ENCODE measurements around the gene AGAP1. TPM values are rescaled to one million over a fixed set of nuclear protein-coding genes. Genes with fewer than 3 reads are reported as not detected.
"Not testable (repeated sequence)": the region's sequence is repeated elsewhere in the genome, so short reads cannot be mapped to it uniquely, and the experiment has no call there.

The AGAP1 gene
- total RNA-seq, 2 experiments from 2014 or later: not detected

DNA sequence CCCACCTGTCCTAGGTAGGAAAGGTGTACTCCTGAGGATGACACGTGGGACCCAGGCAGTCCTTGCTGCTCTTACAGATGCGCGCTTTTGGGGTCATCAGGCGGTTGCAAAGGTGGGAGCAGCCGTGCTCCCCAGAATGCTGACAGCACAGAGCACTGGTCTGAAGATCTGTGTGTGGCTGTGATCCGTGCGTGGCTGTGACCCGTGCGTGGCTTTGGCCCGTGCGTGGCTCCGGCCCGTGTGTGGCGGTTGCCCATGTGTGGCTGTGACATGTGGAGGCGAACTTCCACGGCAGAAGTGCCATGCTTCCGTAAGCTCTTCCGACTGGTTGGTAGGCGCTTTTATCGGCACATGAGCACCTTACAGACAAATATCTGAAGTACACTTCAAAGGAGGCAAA is 270.0 kb downstream of the AGAP1 start:
- intact Hi-C loops (cut with micrococcal nuclease; ENCODE audit: unreplicated experiment): no loop called here
- CTCF ChIA-PET (ENCODE audit: unreplicated experiment): no interaction called here
- no TSS peak for BruUV-seq (replicated peaks)

GRCh38 chr2:235764478-235764877 is 270.6 kb downstream of the AGAP1 start:
- POLR2A ChIA-PET; intact Hi-C loops (cut with micrococcal nuclease; ENCODE audit: unreplicated experiment): not testable (repeated sequence)

More for the DNA sequence above, 270.0 kb downstream of the AGAP1 start:
- TF ChIP-seq EZH2phosphoT487 (IDR thresholded peaks at IDR 0.05; ENCODE audit: borderline replicate concordance, low read depth, low read length) (no peak), CTCF (conservative IDR thresholded peaks at IDR 0.05; ENCODE audit: low read length) (no peak)
- Histone ChIP-seq H4K20me1 (ENCODE audit: insufficient read depth, low read length) (no peaks in the 10 kb centered on the region), H3K9me3 (ENCODE audit: low read length) (no peaks in the 10 kb centered on the region), H3K4me1 (ENCODE audit: insufficient read depth, low read length, poor library complexity, severe bottlenecking) (no peaks in the 10 kb centered on the region), H3K36me3 (ENCODE audit: insufficient read depth, low read length) (no peaks in the 10 kb centered on the region), H3K4me2 (ENCODE audit: low read length) (no peak overlapping the region), H3K27ac (ENCODE audit: low read depth, low read length, poor library complexity, severe bottlenecking) (no peak overlapping the region), H3K4me3 (ENCODE audit: low read depth, low read length, poor library complexity, severe bottlenecking) (no peak overlapping the region), H2AFZ (ENCODE audit: low read length) (no peak overlapping the region), H3K9me2 (ENCODE audit: insufficient read depth, low read length) (no peaks in the 10 kb centered on the region), H3K79me2 (ENCODE audit: insufficient read depth, low read depth, low read length) (no peaks in the 10 kb centered on the region)
- DNase-seq (ENCODE audit: low spot score): no peak
- POLR2A ChIA-PET: no interaction called here

GRCh38 chr2:235765181-235765820 is 271.5 kb downstream of the AGAP1 start:
- intact Hi-C loops (cut with micrococcal nuclease; ENCODE audit: unreplicated experiment): no loop called here
- CTCF ChIA-PET (ENCODE audit: unreplicated experiment): no interaction called here

More at GRCh38 chr2:235764478-235764877, 270.6 kb downstream of the AGAP1 start:
- H3K4me2 ChIP-seq (ENCODE audit: low read length); H3K79me2 ChIP-seq (ENCODE audit: insufficient read depth, low read depth, low read length); BruUV-seq (replicated peaks); H3K4me3 ChIP-seq (ENCODE audit: low read depth, low read length, poor library complexity, severe bottlenecking); H4K20me1 ChIP-seq (ENCODE audit: insufficient read depth, low read length); H3K4me1 ChIP-seq (ENCODE audit: insufficient read depth, low read length, poor library complexity, severe bottlenecking); H3K9me2 ChIP-seq (ENCODE audit: insufficient read depth, low read length); H2AFZ ChIP-seq (ENCODE audit: low read length); DNase-seq (ENCODE audit: low spot score); H3K9me3 ChIP-seq (ENCODE audit: low read length); H3K36me3 ChIP-seq (ENCODE audit: insufficient read depth, low read length); CTCF ChIA-PET (ENCODE audit: unreplicated experiment); H3K27ac ChIP-seq (ENCODE audit: low read depth, low read length, poor library complexity, severe bottlenecking): not testable (repeated sequence)

More at GRCh38 chr2:235765181-235765820, 271.5 kb downstream of the AGAP1 start:
- H3K4me3 ChIP-seq (ENCODE audit: low read depth, low read length, poor library complexity, severe bottlenecking): no peak overlapping the region
- H3K4me1 ChIP-seq (ENCODE audit: insufficient read depth, low read length, poor library complexity, severe bottlenecking): no peaks in the 10 kb centered on the region
- BruUV-seq (replicated peaks): no TSS peak
- no peaks in the 10 kb centered on the region for H3K9me2 ChIP-seq (ENCODE audit: insufficient read depth, low read length)
- H3K4me2 ChIP-seq (ENCODE audit: low read length): no peak overlapping the region
- no peak for DNase-seq (ENCODE audit: low spot score)
- H3K79me2 ChIP-seq (ENCODE audit: insufficient read depth, low read depth, low read length): no peaks in the 10 kb centered on the region
- H3K27ac ChIP-seq (ENCODE audit: low read depth, low read length, poor library complexity, severe bottlenecking): no peak overlapping the region
- H4K20me1 ChIP-seq (ENCODE audit: insufficient read depth, low read length): no peaks in the 10 kb centered on the region
- no peak overlapping the region for H2AFZ ChIP-seq (ENCODE audit: low read length)
- no peak for TF ChIP-seq CTCF (conservative IDR thresholded peaks at IDR 0.05; ENCODE audit: low read length)
- TF ChIP-seq EZH2phosphoT487 (IDR thresholded peaks at IDR 0.05; ENCODE audit: borderline replicate concordance, low read depth, low read length): no peak
- POLR2A ChIA-PET: interaction anchor here (0.6 kb wide), 1 partner anchor 8 kb away, joined by 3 read pairs; no protein-coding TSS in a partner anchor
- H3K36me3 ChIP-seq (ENCODE audit: insufficient read depth, low read length): no peaks in the 10 kb centered on the region
- no peaks in the 10 kb centered on the region for H3K9me3 ChIP-seq (ENCODE audit: low read length)

Data from OCI-LY7 (cell line).